Neuronal stem cell (in vitro differentiated cells): Measurements from ENCODE around the gene COMTD1.

ENCODE experiments used
- DNase-seq: peaks from one replicate; pipeline ENCODE4 v3.0.0-alpha.2; 2013; ENCODE audit warnings: low spot score
- H2AFZ ChIP-seq: one replicate; pipeline ENCODE4 v1.6.1; 2013; ENCODE audit warnings: mild to moderate bottlenecking, low read length, inconsistent platforms
- H2AK5ac ChIP-seq: 2 replicates; pipeline ENCODE4 v1.6.1; 2013; ENCODE audit warnings: low read depth, mild to moderate bottlenecking, inconsistent platforms, low read length, moderate library complexity, mixed read lengths
- H2BK120ac ChIP-seq: 2 replicates; pipeline ENCODE4 v1.6.1; 2013; ENCODE audit warnings: low read depth, mild to moderate bottlenecking, inconsistent platforms, low read length, moderate library complexity, mixed read lengths
- H2BK12ac ChIP-seq: one replicate; pipeline ENCODE4 v1.6.1; 2013; ENCODE audit warnings: low read length, inconsistent platforms
- H2BK15ac ChIP-seq: 2 replicates; pipeline ENCODE4 v1.6.1; 2013; ENCODE audit warnings: mild to moderate bottlenecking, low read length, inconsistent platforms, mixed read lengths
- H2BK5ac ChIP-seq: one replicate; pipeline ENCODE4 v1.6.1; 2013; ENCODE audit warnings: inconsistent platforms, mild to moderate bottlenecking, low read length, moderate library complexity
- H3K14ac ChIP-seq: one replicate; pipeline ENCODE4 v1.6.1; 2013; ENCODE audit warnings: low read length, inconsistent platforms
- H3K18ac ChIP-seq: 2 replicates; pipeline ENCODE4 v1.6.1; 2013; ENCODE audit warnings: low read length, inconsistent platforms
- H3K23ac ChIP-seq: 2 replicates; pipeline ENCODE4 v1.6.1; 2013; ENCODE audit warnings: low read depth, mild to moderate bottlenecking, mixed read lengths, low read length, inconsistent platforms; ENCODE audit not compliant: poor library complexity
- H3K27ac ChIP-seq: replicated peaks from 3 replicates; pipeline ENCODE4 v1.5.1; 2013; ENCODE audit warnings: low read length, inconsistent platforms
- H3K27me3 ChIP-seq, 3 experiments: 2 replicates each; pipeline ENCODE4 v1.6.1; 2013; ENCODE audit warnings: low read length in 3 of 3, mild to moderate bottlenecking in 2 of 3, inconsistent platforms in 1 of 3, low read depth in 1 of 3, mixed read lengths in 1 of 3, moderate library complexity in 1 of 3; ENCODE audit not compliant: control insufficient read depth in 3 of 3, insufficient read depth in 3 of 3
- H3K36me3 ChIP-seq, 2 donors: replicated peaks in 1 of 2; 2 replicates each; pipeline ENCODE4 v1.6.1; 2013; ENCODE audit warnings: low read length in 2 of 2; ENCODE audit not compliant: control insufficient read depth in 2 of 2, insufficient read depth in 2 of 2
- H3K4ac ChIP-seq: 2 replicates; pipeline ENCODE4 v1.6.1; 2013; ENCODE audit warnings: inconsistent platforms, mild to moderate bottlenecking, low read length, moderate library complexity
- H3K4me1 ChIP-seq, 2 donors: 1 replicate in 1 of 2; 2 replicates in 1 of 2; pipeline ENCODE4 v1.6.1; 2013; ENCODE audit warnings: low read length in 2 of 2, low read depth in 1 of 2; ENCODE audit not compliant: control insufficient read depth in 2 of 2, insufficient read depth in 1 of 2
- H3K4me2 ChIP-seq: one replicate; pipeline ENCODE4 v1.6.1; 2013; ENCODE audit warnings: mild to moderate bottlenecking, low read length, inconsistent platforms; ENCODE audit not compliant: insufficient read depth, poor library complexity, severe bottlenecking
- H3K4me3 ChIP-seq, 2 donors: 2 replicates each; pipeline ENCODE4 v1.5.1; 2013; ENCODE audit warnings: low read length in 2 of 2, mild to moderate bottlenecking in 2 of 2, inconsistent platforms in 1 of 2, moderate library complexity in 1 of 2
- H3K79me1 ChIP-seq: one replicate; pipeline ENCODE4 v1.6.1; 2013; ENCODE audit warnings: low read depth, mild to moderate bottlenecking, inconsistent platforms, low read length, moderate library complexity
- H3K9ac ChIP-seq: one replicate; pipeline ENCODE4 v1.6.1; 2013; ENCODE audit warnings: mild to moderate bottlenecking, low read depth, low read length, inconsistent platforms; ENCODE audit not compliant: poor library complexity
- H3K9me3 ChIP-seq, 2 donors: replicated peaks in 1 of 2; 2 replicates each; pipeline versions ENCODE3 to v1.6.1; 2013; ENCODE audit warnings: low read length in 2 of 2, mild to moderate bottlenecking in 2 of 2, inconsistent platforms in 1 of 2, low read depth in 1 of 2, mixed read lengths in 1 of 2, moderate library complexity in 1 of 2; ENCODE audit not compliant: control insufficient read depth in 2 of 2, insufficient read depth in 1 of 2
- H4K8ac ChIP-seq: one replicate; pipeline ENCODE4 v1.6.1; 2013; ENCODE audit warnings: low read depth, mild to moderate bottlenecking, inconsistent platforms, low read length, moderate library complexity
- H4K91ac ChIP-seq: one replicate; pipeline ENCODE4 v1.6.1; 2013; ENCODE audit warnings: low read length, low read depth, mild to moderate bottlenecking, inconsistent platforms; ENCODE audit not compliant: poor library complexity
- WGBS, 2 donors: extraction: QIAGEN DNeasy Blood & Tissue Kit; methylation state at CpG; one replicate each; pipeline ENCODE4 v1.1.7; 2013; ENCODE audit warnings: missing lambda C conversion rate in 2 of 2, mixed read lengths in 1 of 2; ENCODE audit not compliant: insufficient read length in 2 of 2, insufficient replicate concordance in 1 of 2; ENCODE audit errors: extremely low coverage in 2 of 2; 5-methylcytosine and 5-hydroxymethylcytosine counted together

The COMTD1 gene

DNA sequence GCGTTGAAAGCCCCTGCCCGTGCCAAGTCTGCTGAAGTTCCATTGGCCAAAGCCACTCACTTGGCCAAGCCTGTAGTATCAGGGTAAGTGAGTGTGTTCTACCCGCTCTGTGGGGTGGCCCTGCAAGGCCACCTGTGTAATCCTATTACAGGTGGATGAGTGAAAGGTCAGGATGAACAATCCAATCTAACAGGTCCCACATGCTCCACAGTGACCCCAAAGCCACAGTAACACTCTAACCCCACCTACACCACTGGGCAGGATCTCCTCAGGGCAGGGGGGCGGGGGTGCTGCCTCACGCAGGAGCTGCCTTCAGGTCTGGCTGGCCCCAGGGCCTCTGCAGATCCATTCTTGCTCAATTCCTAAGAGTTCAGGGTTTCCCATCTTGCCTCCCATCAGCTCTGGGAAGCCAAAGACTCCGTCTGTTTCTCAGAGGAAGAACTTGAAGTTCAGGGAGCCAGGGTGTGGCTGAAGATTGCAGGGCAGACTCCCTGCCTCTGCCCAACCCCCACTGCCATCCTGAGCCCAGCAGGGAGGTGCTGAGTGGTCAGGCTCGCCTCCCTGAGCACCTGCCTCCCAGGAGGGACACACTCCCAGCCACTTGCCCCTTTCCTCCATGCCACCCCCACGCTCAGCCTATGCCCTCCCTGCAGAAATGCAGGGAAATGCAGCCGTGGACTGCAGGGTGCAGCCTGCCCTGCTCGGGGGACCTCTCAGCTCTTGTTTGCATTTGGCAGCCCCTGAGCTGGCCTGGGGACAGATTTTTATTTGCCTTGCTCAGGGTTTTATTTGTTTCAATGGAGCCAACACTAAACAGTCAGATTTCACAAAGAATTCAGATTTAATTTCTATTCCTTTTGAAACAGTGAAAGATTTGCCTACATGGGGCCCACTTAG is 9.8 kb upstream of the COMTD1 start:
- Histone ChIP-seq H3K14ac (no peak overlapping the region), H3K23ac (no peak overlapping the region), H3K9me3 (no peaks in the 10 kb centered on the region), H3K79me1 (no peaks in the 10 kb centered on the region), H3K36me3 (no peaks in the 10 kb centered on the region), H3K4me1 (peaks cover 0 to 2% of the 10 kb centered on the region in 2 donors), H3K18ac (no peak overlapping the region), H4K91ac (no peak overlapping the region), H3K4me2 (no peak overlapping the region), H2BK12ac (no peak overlapping the region), H3K9ac (peak overlapping the region; percentile 9), H3K27me3 (peaks cover 0 to 4% (median 0%) of the 10 kb centered on the region in 3 experiments), H4K8ac (no peak overlapping the region), H2BK15ac (no peak overlapping the region), H3K4me3 (no peak overlapping the region), H2BK120ac (no peak overlapping the region), H2BK5ac (peak overlapping the region; percentile 42), H2AK5ac (peak overlapping the region; percentile 46), H3K27ac (no peak overlapping the region), H3K4ac (no peak overlapping the region), H2AFZ (no peak overlapping the region)
- no peak for DNase-seq
- WGBS, 2 donors, result no CpG with 5 or more reads among the region's 10 CpGs

DNA sequence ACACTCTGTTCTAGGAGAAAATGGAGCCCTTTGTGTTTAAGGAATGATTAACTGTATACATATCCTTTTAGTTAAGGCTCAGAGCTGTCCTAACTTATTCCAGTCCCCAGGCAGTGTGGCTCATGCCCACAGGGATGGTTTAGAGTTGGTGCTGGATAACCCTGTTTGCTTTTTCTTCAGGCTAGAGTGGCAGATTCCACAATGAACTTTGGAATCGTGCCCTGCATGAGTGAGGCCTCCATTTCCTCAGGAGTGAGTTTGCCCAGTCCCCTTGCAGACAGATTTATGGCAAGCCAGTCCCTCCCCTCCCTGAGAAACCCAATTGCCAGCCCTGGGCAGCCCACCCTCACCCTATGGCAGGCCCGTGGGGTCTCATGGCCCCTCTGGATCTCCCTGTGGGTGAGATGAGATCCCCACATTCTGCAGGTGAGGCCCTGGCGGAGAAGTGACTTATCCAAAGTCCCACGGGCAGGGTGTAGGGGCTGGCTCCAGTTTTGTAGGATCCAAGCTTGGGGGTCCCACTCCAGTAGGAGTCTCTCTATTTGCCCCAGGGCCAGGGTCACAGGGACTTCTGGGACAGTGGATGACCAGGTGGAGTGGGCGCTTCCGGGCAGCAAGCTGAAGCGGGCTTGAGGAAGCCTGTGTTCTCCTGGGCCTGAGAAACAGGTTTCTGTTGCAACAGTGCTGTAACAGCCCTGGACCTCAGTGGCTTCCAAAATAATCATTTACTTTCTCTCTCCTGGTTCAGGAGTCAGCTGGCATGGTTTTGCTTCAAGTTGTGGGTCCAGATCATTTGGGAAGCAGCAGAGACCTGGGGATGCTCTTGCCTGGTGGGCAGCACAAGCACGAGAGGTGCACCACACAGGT is 9.0 kb upstream of the COMTD1 start:
- Histone ChIP-seq H3K4me2 (no peak overlapping the region), H3K4me1 (peaks cover 0 to 2% of the 10 kb centered on the region in 2 donors), H3K4ac (no peak overlapping the region), H2AK5ac (no peak overlapping the region), H3K4me3 (peak overlapping the region in 1 of 2 donors; percentile 4), H4K8ac (no peak overlapping the region), H2BK5ac (no peak overlapping the region), H3K9me3 (no peaks in the 10 kb centered on the region), H3K18ac (peak overlapping the region; percentile 61), H3K27ac (no peak overlapping the region), H3K36me3 (no peaks in the 10 kb centered on the region), H3K14ac (no peak overlapping the region), H2BK15ac (no peak overlapping the region), H3K79me1 (no peaks in the 10 kb centered on the region), H2BK12ac (no peak overlapping the region), H4K91ac (no peak overlapping the region), H2AFZ (no peak overlapping the region), H3K27me3 (peaks cover 0 to 9% (median 0%) of the 10 kb centered on the region in 3 experiments), H2BK120ac (no peak overlapping the region), H3K23ac (no peak overlapping the region), H3K9ac (no peak overlapping the region)
- DNase-seq, result no peak
- WGBS, 2 donors, result no CpG with 5 or more reads among the region's 8 CpGs

DNA sequence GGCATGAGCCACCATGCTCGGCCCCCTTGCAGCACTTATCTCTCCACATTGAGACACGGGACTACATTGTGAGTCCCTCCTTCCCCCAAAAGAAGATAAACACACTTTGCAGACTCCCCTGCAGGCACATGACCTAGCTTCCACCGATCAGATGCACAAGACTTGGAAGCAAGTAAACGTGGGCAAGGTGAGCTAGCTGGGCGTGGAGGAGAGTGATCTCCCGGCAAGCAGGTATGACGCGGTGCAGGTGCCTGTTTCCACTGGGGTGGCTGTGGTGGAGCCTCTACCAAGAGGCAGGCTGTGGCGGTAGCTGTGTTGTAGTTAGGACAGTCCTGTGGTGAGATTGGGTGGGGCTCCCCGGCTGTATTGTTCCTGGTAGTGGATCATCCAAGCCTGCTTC is 7.7 kb upstream of the COMTD1 start:
- Histone ChIP-seq H3K4me3 (no peak overlapping the region), H3K23ac (no peak overlapping the region), H3K9ac (no peak overlapping the region), H4K91ac (no peak overlapping the region), H3K4me1 (peaks cover 0 to 2% of the 10 kb centered on the region in 2 donors), H2BK12ac (no peak overlapping the region), H2AK5ac (no peak overlapping the region), H3K36me3 (no peaks in the 10 kb centered on the region), H3K27ac (no peak overlapping the region), H3K79me1 (no peaks in the 10 kb centered on the region), H2BK5ac (no peak overlapping the region), H2BK15ac (no peak overlapping the region), H4K8ac (no peak overlapping the region), H3K18ac (peak overlapping the region; percentile 8), H3K4me2 (no peak overlapping the region), H2BK120ac (no peak overlapping the region), H2AFZ (no peak overlapping the region), H3K27me3 (peaks cover 0 to 13% (median 0%) of the 10 kb centered on the region in 3 experiments), H3K4ac (no peak overlapping the region), H3K14ac (no peak overlapping the region), H3K9me3 (no peaks in the 10 kb centered on the region)
- DNase-seq, result no peak
- WGBS, 2 donors, result no CpG with 5 or more reads among the region's 10 CpGs
